H9 (cell line): Measurements from ENCODE around the gene PRRX1. TPM values are rescaled to one million over a fixed set of nuclear protein-coding genes. Genes with fewer than 3 reads are reported as not detected.

Experiments used
- DNase-seq: peaks from one replicate; pipeline ENCODE4 v3.0.0-alpha.2; 2017
- H2AFZ ChIP-seq: one replicate; pipeline ENCODE4 v1.6.1; 2013; ENCODE audit warnings: mild to moderate bottlenecking, low read length, control low read depth, moderate library complexity
- H2AK5ac ChIP-seq: 2 replicates; pipeline ENCODE4 v1.6.1; 2013; ENCODE audit warnings: low read length, control low read depth, mixed read lengths; ENCODE audit not compliant: insufficient read length
- H2BK120ac ChIP-seq: one replicate; pipeline ENCODE4 v1.6.1; 2013; ENCODE audit warnings: low read depth, mild to moderate bottlenecking, low read length, control low read depth, inconsistent platforms; ENCODE audit not compliant: poor library complexity, severe bottlenecking
- H2BK12ac ChIP-seq: 2 replicates; pipeline ENCODE4 v1.6.1; 2013; ENCODE audit warnings: low read length, control low read depth, mixed read lengths, low read depth; ENCODE audit not compliant: insufficient read length
- H2BK15ac ChIP-seq: 2 replicates; pipeline ENCODE4 v1.6.1; 2013; ENCODE audit warnings: low read depth, low read length, control low read depth
- H2BK20ac ChIP-seq: one replicate; pipeline ENCODE4 v1.6.1; 2013; ENCODE audit warnings: low read depth, mild to moderate bottlenecking, low read length, control low read depth, inconsistent platforms; ENCODE audit not compliant: poor library complexity, severe bottlenecking
- H2BK5ac ChIP-seq: 2 replicates; pipeline ENCODE4 v1.6.1; 2013; ENCODE audit warnings: low read length, control low read depth, mixed read lengths; ENCODE audit not compliant: insufficient read length
- H3K14ac ChIP-seq: 2 replicates; pipeline ENCODE4 v1.6.1; 2013; ENCODE audit warnings: low read length, control low read depth; ENCODE audit not compliant: insufficient read depth
- H3K18ac ChIP-seq: 2 replicates; pipeline ENCODE4 v1.6.1; 2013; ENCODE audit warnings: low read depth, mild to moderate bottlenecking, mixed read lengths, low read length, control low read depth; ENCODE audit not compliant: insufficient read length
- H3K23ac ChIP-seq: 2 replicates; pipeline ENCODE4 v1.6.1; 2013; ENCODE audit warnings: low read length, control low read depth, mixed read lengths, low read depth; ENCODE audit not compliant: insufficient read length
- H3K23me2 ChIP-seq: 2 replicates; pipeline ENCODE4 v1.6.1; 2013; ENCODE audit warnings: low read depth, mild to moderate bottlenecking, mixed read lengths, low read length, control low read depth; ENCODE audit not compliant: insufficient read length, poor library complexity, severe bottlenecking
- H3K27ac ChIP-seq: 2 replicates; pipeline ENCODE4 v1.5.1; 2013; ENCODE audit warnings: low read length, control low read depth, mixed read lengths, low read depth; ENCODE audit not compliant: insufficient read length
- H3K27me3 ChIP-seq: 2 replicates; pipeline ENCODE4 v1.6.1; 2013; ENCODE audit warnings: low read length, control low read depth, inconsistent platforms; ENCODE audit not compliant: insufficient read depth
- H3K4ac ChIP-seq: 2 replicates; pipeline ENCODE4 v1.6.1; 2013; ENCODE audit warnings: low read depth, mild to moderate bottlenecking, control low read depth, inconsistent platforms, low read length, moderate library complexity
- H3K4me1 ChIP-seq: 2 replicates; pipeline ENCODE4 v1.6.1; 2013; ENCODE audit warnings: low read length, control low read depth, inconsistent platforms; ENCODE audit not compliant: insufficient read depth
- H3K4me2 ChIP-seq: 2 replicates; pipeline ENCODE4 v1.6.1; 2013; ENCODE audit warnings: low read length, control low read depth, mixed read lengths; ENCODE audit not compliant: insufficient read length, insufficient read depth
- H3K56ac ChIP-seq: 2 replicates; pipeline ENCODE4 v1.6.1; 2013; ENCODE audit warnings: low read depth, mild to moderate bottlenecking, mixed read lengths, low read length, control low read depth; ENCODE audit not compliant: insufficient read length
- H3K79me1 ChIP-seq: 2 replicates; pipeline ENCODE4 v1.6.1; 2013; ENCODE audit warnings: low read depth, mild to moderate bottlenecking, moderate library complexity, low read length, control low read depth, inconsistent platforms; ENCODE audit not compliant: insufficient read depth, poor library complexity, severe bottlenecking
- H3K79me2 ChIP-seq: 2 replicates; pipeline ENCODE4 v1.6.1; 2013; ENCODE audit warnings: low read length, control low read depth, inconsistent platforms; ENCODE audit not compliant: insufficient read depth
- H3K9ac ChIP-seq: 2 replicates; pipeline ENCODE4 v1.6.1; 2013; ENCODE audit warnings: low read length, control low read depth, mixed read lengths; ENCODE audit not compliant: insufficient read length; ENCODE audit errors: extremely low read depth
- H3K9me3 ChIP-seq: one replicate; pipeline ENCODE4 v1.6.1; 2013; ENCODE audit warnings: low read depth, low read length, inconsistent platforms; ENCODE audit not compliant: control insufficient read depth
- H3T11ph ChIP-seq: one replicate; pipeline ENCODE4 v1.6.1; 2013; ENCODE audit warnings: mild to moderate bottlenecking, low read length, control low read depth, inconsistent platforms
- H4K20me1 ChIP-seq: one replicate; pipeline ENCODE4 v1.6.1; 2013; ENCODE audit not compliant: control insufficient read depth, insufficient read length, insufficient read depth
- H4K5ac ChIP-seq: 2 replicates; pipeline ENCODE4 v1.6.1; 2013; ENCODE audit warnings: low read depth, mild to moderate bottlenecking, mixed read lengths, low read length, control low read depth; ENCODE audit not compliant: insufficient read length
- H4K8ac ChIP-seq: replicated peaks from 2 replicates; pipeline ENCODE4 v1.6.1; 2013; ENCODE audit warnings: low read length, control low read depth, mixed read lengths, low read depth; ENCODE audit not compliant: insufficient read length
- H4K91ac ChIP-seq: 2 replicates; pipeline ENCODE4 v1.6.1; 2013; ENCODE audit warnings: low read depth, mild to moderate bottlenecking, moderate library complexity, mixed read lengths, low read length, control low read depth; ENCODE audit not compliant: insufficient read length
- H3K27ac Mint-ChIP-seq, 3 experiments: 2 replicates in 2 of 3; 3 replicates in 1 of 3; pipeline ENCODE4 v1.8.0; 2020 to 2021; ENCODE audit warnings: mixed read lengths in 3 of 3, mild to moderate bottlenecking in 1 of 3, moderate library complexity in 1 of 3
- H3K27me3 Mint-ChIP-seq: 2 replicates; pipeline ENCODE4 v1.8.0; 2021; ENCODE audit warnings: low read depth, mild to moderate bottlenecking, moderate library complexity, mixed read lengths
- H3K36me3 Mint-ChIP-seq, 3 experiments: 2 replicates in 2 of 3; 3 replicates in 1 of 3; pipeline ENCODE4 v1.8.0; 2020 to 2021; ENCODE audit warnings: low read depth in 3 of 3, mixed read lengths in 3 of 3; ENCODE audit not compliant: insufficient read depth in 1 of 3
- H3K4me1 Mint-ChIP-seq, 2 experiments: 2 replicates each; pipeline ENCODE4 v1.8.0; 2020; ENCODE audit warnings: mixed read lengths in 2 of 2
- H3K4me3 Mint-ChIP-seq, 2 experiments: 2 replicates in 1 of 2; 3 replicates in 1 of 2; pipeline ENCODE4 v1.8.0; 2020 to 2021; ENCODE audit warnings: mild to moderate bottlenecking in 2 of 2, mixed read lengths in 2 of 2, moderate library complexity in 1 of 2
- H3K9me3 Mint-ChIP-seq, 2 experiments: 2 replicates in 1 of 2; 3 replicates in 1 of 2; pipeline ENCODE4 v1.8.0; 2020; ENCODE audit warnings: mild to moderate bottlenecking in 2 of 2, mixed read lengths in 2 of 2, moderate library complexity in 1 of 2
- CTCF ChIP-seq: fragments of 200-600 bp; sonication (generic); conservative IDR thresholded peaks from 3 replicates; pipeline ENCODE4 v1.8.0; 2021; ENCODE audit warnings: antibody characterized with exemption, mild to moderate bottlenecking
- total RNA-seq: library from RNA; stranded (reverse); gene quantifications from 2 replicates; pipeline ENCODE4 v1.2.1, GENCODE V29; 2021

Gene PRRX1
- total RNA-seq, 1 experiment from 2014 or later, result not detected

GRCh38 chr1:170707117-170707516 lies 43.2 kb downstream of the PRRX1 start:
- H4K5ac ChIP-seq, result no peak overlapping the region
- no peak overlapping the region for H3K18ac ChIP-seq
- H4K20me1 ChIP-seq, result no peaks in the 10 kb centered on the region
- no peaks in the 10 kb centered on the region for H3K9me3 ChIP-seq
- no peak overlapping the region for H2AK5ac ChIP-seq
- no peak overlapping the region for H3K4ac ChIP-seq
- no peaks in the 10 kb centered on the region for H3K4me1 ChIP-seq
- H2BK120ac ChIP-seq, result no peak overlapping the region
- no peaks in the 10 kb centered on the region for H3K23me2 ChIP-seq
- no peak for DNase-seq
- no peak overlapping the region for H2BK5ac ChIP-seq
- H3K79me1 ChIP-seq, result no peaks in the 10 kb centered on the region
- Mint-ChIP-seq H3K27ac (no peak overlapping the region), H3K4me1 (no peaks in the 10 kb centered on the region), H3K4me3 (no peak overlapping the region), H3K27me3 (no peaks in the 10 kb centered on the region), H3K36me3 (no peaks in the 10 kb centered on the region), H3K9me3 (no peaks in the 10 kb centered on the region)
- H4K8ac ChIP-seq, result no peak overlapping the region
- no peak overlapping the region for H4K91ac ChIP-seq
- TF ChIP-seq CTCF, result no peak
- H3T11ph ChIP-seq, result no peak overlapping the region
- H3K4me2 ChIP-seq, result no peak overlapping the region
- no peak overlapping the region for H3K23ac ChIP-seq
- H3K14ac ChIP-seq, result no peak overlapping the region
- H3K27ac ChIP-seq, result no peak overlapping the region
- no peak overlapping the region for H3K56ac ChIP-seq
- H2BK12ac ChIP-seq, result no peak overlapping the region
- H2AFZ ChIP-seq, result no peak overlapping the region
- H2BK20ac ChIP-seq, result no peak overlapping the region
- no peaks in the 10 kb centered on the region for H3K27me3 ChIP-seq
- H3K79me2 ChIP-seq, result no peaks in the 10 kb centered on the region
- no peak overlapping the region for H2BK15ac ChIP-seq
- H3K9ac ChIP-seq, result no peak overlapping the region
